GM12892 (cell line): ENCODE results near the gene CNOT2.

Source experiments
- POLR2A ChIP-seq: IDR thresholded peaks from 2 replicates; pipeline ENCODE4 v1.6.1; 2011; ENCODE audit warnings: low read depth, low read length, control low read depth
- POLR2AphosphoS5 ChIP-seq: IDR thresholded peaks from 2 replicates; pipeline ENCODE4 v1.6.1; 2011; ENCODE audit warnings: low read depth, low read length, control low read depth

DNA sequence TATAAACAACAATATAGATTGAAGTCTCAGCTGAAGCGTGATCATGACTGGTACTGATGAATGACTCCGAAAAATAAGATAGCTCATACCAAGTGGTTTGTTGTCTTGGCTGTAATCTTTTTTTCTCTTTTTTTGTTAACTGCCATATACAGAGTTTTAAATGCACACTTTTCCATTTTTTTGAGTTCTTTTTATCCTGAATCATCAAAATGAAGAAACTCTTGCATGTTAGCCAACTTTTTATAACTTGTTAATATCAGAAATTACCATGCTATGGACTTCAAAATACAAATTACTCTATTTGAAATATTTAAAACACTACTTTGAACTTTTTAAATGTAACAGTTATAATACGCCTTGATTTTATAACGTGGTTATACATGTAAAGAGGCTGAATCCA is 112.7 kb downstream of the CNOT2 start:
- no peak for TF ChIP-seq POLR2A
- TF ChIP-seq POLR2AphosphoS5 = no peak
